ENCODE measurements around the gene FGF5. TPM values are rescaled to one million over a fixed set of nuclear protein-coding genes. Genes with fewer than 3 reads are reported as not detected.

Gene FGF5
- total RNA-seq, 1 experiment from 2014 or later: not detected

DNA sequence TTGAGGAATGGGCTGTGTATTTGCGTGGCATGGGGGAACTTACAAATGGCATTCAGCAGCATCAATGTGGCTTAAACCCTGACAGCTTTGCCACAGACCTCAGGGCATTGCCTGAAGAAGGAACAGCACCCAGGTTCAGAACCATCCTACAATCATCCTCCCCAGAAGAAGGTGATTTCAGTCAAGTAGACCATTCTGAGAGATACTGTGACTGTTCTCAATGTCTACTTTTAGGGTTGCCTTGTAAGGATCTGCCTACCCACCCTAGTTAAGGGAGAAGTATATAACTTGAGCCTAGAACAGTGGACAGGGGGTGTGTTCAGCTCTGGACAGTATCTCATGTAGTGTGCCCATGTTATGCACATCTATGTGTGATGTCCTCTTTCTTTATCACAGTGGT is 1.6 kb upstream of the FGF5 start:
- Histone ChIP-seq H3K23ac (ENCODE audit: insufficient read length, low read depth, low read length) (no peak overlapping the region), H3K56ac (ENCODE audit: insufficient read length, low read depth, low read length) (no peak overlapping the region), H3K18ac (ENCODE audit: insufficient read length, low read depth, low read length) (no peak overlapping the region), H4K91ac (ENCODE audit: insufficient read length, low read depth, low read length) (no peak overlapping the region), H3K4ac (ENCODE audit: low read depth, low read length) (no peak overlapping the region), H2AFZ (ENCODE audit: low read length) (no peak overlapping the region), H4K20me1 (ENCODE audit: control insufficient read depth, insufficient read depth, insufficient read length) (no peaks in the 10 kb centered on the region), H2BK120ac (ENCODE audit: low read depth, low read length, poor library complexity, severe bottlenecking) (no peak overlapping the region), H3K4me2 (ENCODE audit: insufficient read depth, insufficient read length, low read length) (no peak overlapping the region), H2BK20ac (ENCODE audit: low read depth, low read length, poor library complexity, severe bottlenecking) (no peak overlapping the region), H4K8ac (replicated peaks; ENCODE audit: insufficient read length, low read depth, low read length) (no peak overlapping the region), H4K5ac (ENCODE audit: insufficient read length, low read depth, low read length) (no peak overlapping the region), H2BK12ac (ENCODE audit: insufficient read length, low read depth, low read length) (no peak overlapping the region), H3K14ac (ENCODE audit: insufficient read depth, low read length) (no peak overlapping the region), H2BK15ac (ENCODE audit: low read depth, low read length) (no peak overlapping the region), H3K79me2 (ENCODE audit: insufficient read depth, low read length) (no peaks in the 10 kb centered on the region), H3T11ph (ENCODE audit: low read length) (no peak overlapping the region), H3K27ac (ENCODE audit: insufficient read length, low read depth, low read length) (no peak overlapping the region), H2BK5ac (ENCODE audit: insufficient read length, low read length) (no peak overlapping the region), H3K9ac (ENCODE audit: extremely low read depth, insufficient read length, low read length) (no peak overlapping the region), H3K9me3 (ENCODE audit: control insufficient read depth, low read depth, low read length) (no peaks in the 10 kb centered on the region), H3K79me1 (ENCODE audit: insufficient read depth, low read depth, low read length, poor library complexity, severe bottlenecking) (no peaks in the 10 kb centered on the region), H3K4me1 (ENCODE audit: insufficient read depth, low read length) (no peaks in the 10 kb centered on the region), H2AK5ac (ENCODE audit: insufficient read length, low read length) (no peak overlapping the region), H3K23me2 (ENCODE audit: insufficient read length, low read depth, low read length, poor library complexity, severe bottlenecking) (peaks cover 21% of the 10 kb centered on the region), H3K27me3 (ENCODE audit: insufficient read depth, low read length) (peaks cover 83% of the 10 kb centered on the region)
- WGBS (ENCODE audit: extremely low coverage, insufficient read length, low lambda C conversion rate): no CpG with 5 or more reads among the region's 1 CpG
- Mint-ChIP-seq H3K4me3 (peak overlapping the region in 1 of 2 experiments; percentile 27; a peak in 1 of 5 replicates), H3K27ac (no peak overlapping the region), H3K4me1 (peaks cover 33 to 50% of the 10 kb centered on the region in 2 experiments), H3K36me3 (ENCODE audit: insufficient read depth in 1 of 3, low read depth in 3 of 3) (no peaks in the 10 kb centered on the region), H3K9me3 (no peaks in the 10 kb centered on the region; a peak in 1 of 5 replicates), H3K27me3 (ENCODE audit: low read depth) (peaks cover 100% of the 10 kb centered on the region)
- no peak for DNase-seq
- TF ChIP-seq CTCF (conservative IDR thresholded peaks at IDR 0.05): no peak
